Stimulated activated CD4-positive, alpha-beta T cell treated with anti-CD3 and anti-CD28 coated beads, Interleukin-12 subunit alpha, Interleukin-12 subunit beta, amount 100 ng/mL, for 24 hours (primary cell): ENCODE data around the gene ADGRA1.

ENCODE experiments used
- DNase-seq, 2 experiments: peaks; one replicate each; pipeline ENCODE4 v3.0.0-alpha.2; 2020; ENCODE audit warnings: low read depth in 2 of 2

ADGRA1 gene

GRCh38 chr10:133076274-133077038 is 11.3 kb upstream of the ADGRA1 start:
- no peak for DNase-seq

GRCh38 chr10:133079836-133080682 is 7.7 kb upstream of the ADGRA1 start:
- DNase-seq, result no peak

- DNase-seq, result no peak
These were observed 7.1 kb upstream of the ADGRA1 start for GRCh38 chr10:133080683-133081040.

- DNase-seq, result no peak
These were observed 6.1 kb upstream of the ADGRA1 start for GRCh38 chr10:133081636-133082035.

- DNase-seq, result no peak
These were observed 4.9 kb upstream of the ADGRA1 start for GRCh38 chr10:133082685-133083421.

- DNase-seq, result no peak
These were observed 4.2 kb upstream of the ADGRA1 start for GRCh38 chr10:133083422-133084100.

GRCh38 chr10:133084491-133084890 is 3.2 kb upstream of the ADGRA1 start:
- DNase-seq, result no peak

GRCh38 chr10:133085251-133086125 is 2.2 kb upstream of the ADGRA1 start:
- no peak for DNase-seq

- no peak for DNase-seq
These were observed 1.5 kb upstream of the ADGRA1 start for GRCh38 chr10:133086247-133086646.

- no peak for DNase-seq
These were observed 562 bp upstream of the ADGRA1 start for GRCh38 chr10:133087045-133087678.

- DNase-seq, result no peak
These were observed 643 bp downstream of the ADGRA1 start for GRCh38 chr10:133088179-133088955.

GRCh38 chr10:133088956-133089800 is 1.5 kb downstream of the ADGRA1 start:
- DNase-seq, result no peak

GRCh38 chr10:133090101-133090500 is 2.4 kb downstream of the ADGRA1 start:
- DNase-seq, result no peak

GRCh38 chr10:133090654-133091053 is 2.9 kb downstream of the ADGRA1 start:
- no peak for DNase-seq

GRCh38 chr10:133091316-133091715 is 3.6 kb downstream of the ADGRA1 start:
- no peak for DNase-seq

- DNase-seq, result no peak
These were observed 5.6 kb downstream of the ADGRA1 start for GRCh38 chr10:133093291-133093690.

GRCh38 chr10:133094286-133094685 is 6.6 kb downstream of the ADGRA1 start:
- DNase-seq, result no peak

- DNase-seq, result no peak
These were observed 7.1 kb downstream of the ADGRA1 start for GRCh38 chr10:133094866-133095265.

GRCh38 chr10:133095586-133095985 is 7.9 kb downstream of the ADGRA1 start:
- no peak for DNase-seq
